ENCODE measurements around the gene KCNN4. TPM values are rescaled to one million over a fixed set of nuclear protein-coding genes. Genes with fewer than 3 reads are reported as not detected.

Gene KCNN4
- total RNA-seq, 1 donor = 7.2 TPM

DNA sequence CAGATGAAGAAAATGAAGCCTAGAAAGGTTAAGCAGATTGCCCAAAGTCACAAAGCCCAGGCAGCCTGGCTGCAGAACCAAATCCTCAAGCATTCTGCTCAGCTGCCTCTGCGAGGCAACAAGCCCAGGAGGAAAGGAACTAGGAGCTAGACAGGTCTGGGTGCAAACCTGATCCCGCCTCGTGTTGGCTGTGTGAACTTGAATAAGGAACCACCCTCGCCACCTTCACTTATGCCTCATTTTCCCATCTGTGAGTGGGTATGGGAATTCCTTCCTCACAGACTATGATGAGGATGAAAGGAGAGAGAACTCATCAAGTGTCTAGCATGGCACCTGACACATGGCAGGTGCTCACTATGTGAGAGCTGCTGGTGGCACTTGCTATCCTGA, 32.6 kb downstream of the KCNN4 start:
- no peak overlapping the region for H3K4me3 ChIP-seq (ENCODE audit: insufficient read depth, low read length)
- H3K9me3 ChIP-seq (ENCODE audit: low read depth, low read length) = no peaks in the 10 kb centered on the region
- no peak overlapping the region for H3K4me2 ChIP-seq (ENCODE audit: insufficient read depth, low read length)
- peaks cover 12% of the 10 kb centered on the region for H4K20me1 ChIP-seq (ENCODE audit: insufficient read depth, low read length)
- H3K4me1 ChIP-seq (ENCODE audit: insufficient read depth, low read length) = peaks cover 27% of the 10 kb centered on the region
- TF ChIP-seq, protein P1, sequence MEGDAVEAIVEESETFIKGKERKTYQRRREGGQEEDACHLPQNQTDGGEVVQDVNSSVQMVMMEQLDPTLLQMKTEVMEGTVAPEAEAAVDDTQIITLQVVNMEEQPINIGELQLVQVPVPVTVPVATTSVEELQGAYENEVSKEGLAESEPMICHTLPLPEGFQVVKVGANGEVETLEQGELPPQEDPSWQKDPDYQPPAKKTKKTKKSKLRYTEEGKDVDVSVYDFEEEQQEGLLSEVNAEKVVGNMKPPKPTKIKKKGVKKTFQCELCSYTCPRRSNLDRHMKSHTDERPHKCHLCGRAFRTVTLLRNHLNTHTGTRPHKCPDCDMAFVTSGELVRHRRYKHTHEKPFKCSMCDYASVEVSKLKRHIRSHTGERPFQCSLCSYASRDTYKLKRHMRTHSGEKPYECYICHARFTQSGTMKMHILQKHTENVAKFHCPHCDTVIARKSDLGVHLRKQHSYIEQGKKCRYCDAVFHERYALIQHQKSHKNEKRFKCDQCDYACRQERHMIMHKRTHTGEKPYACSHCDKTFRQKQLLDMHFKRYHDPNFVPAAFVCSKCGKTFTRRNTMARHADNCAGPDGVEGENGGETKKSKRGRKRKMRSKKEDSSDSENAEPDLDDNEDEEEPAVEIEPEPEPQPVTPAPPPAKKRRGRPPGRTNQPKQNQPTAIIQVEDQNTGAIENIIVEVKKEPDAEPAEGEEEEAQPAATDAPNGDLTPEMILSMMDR (IDR thresholded peaks at IDR 0.05; ENCODE audit: extremely low read depth, low read depth, low read length) = no peak
- H3K27me3 ChIP-seq (ENCODE audit: insufficient read depth, low read length) = no peaks in the 10 kb centered on the region
- peak; percentile 15 for DNase-seq (ENCODE audit: insufficient read length, low spot score, missing footprints)
- peaks cover 65% of the 10 kb centered on the region for H3K36me3 ChIP-seq (ENCODE audit: insufficient read depth, low read length)
- H3K79me2 ChIP-seq (ENCODE audit: insufficient read depth, low read length) = peaks cover 43% of the 10 kb centered on the region
- H3K27ac ChIP-seq (ENCODE audit: low read depth, low read length) = no peak overlapping the region
- H2AFZ ChIP-seq (ENCODE audit: low read length) = no peak overlapping the region

- H4K20me1 ChIP-seq (ENCODE audit: insufficient read depth, low read length) = peaks cover 12% of the 10 kb centered on the region
Measured at GRCh38 chr19:43747557-43748204, 33.1 kb downstream of the KCNN4 start.

GRCh38 chr19:43743059-43743458, 37.7 kb downstream of the KCNN4 start:
- TF ChIP-seq, protein P1 (IDR thresholded peaks at IDR 0.05; ENCODE audit: extremely low read depth, low read depth, low read length) = no peak
- Histone ChIP-seq H3K4me1 (ENCODE audit: insufficient read depth, low read length) (peaks cover 16% of the 10 kb centered on the region), H3K4me3 (ENCODE audit: insufficient read depth, low read length) (no peak overlapping the region), H4K20me1 (ENCODE audit: insufficient read depth, low read length) (peaks cover 2% of the 10 kb centered on the region), H3K79me2 (ENCODE audit: insufficient read depth, low read length) (peaks cover under 1% of the 10 kb centered on the region), H3K9me3 (ENCODE audit: low read depth, low read length) (no peaks in the 10 kb centered on the region), H3K27ac (ENCODE audit: low read depth, low read length) (peak overlapping the region; percentile 52), H2AFZ (ENCODE audit: low read length) (no peak overlapping the region), H3K4me2 (ENCODE audit: insufficient read depth, low read length) (peak overlapping the region; percentile 28), H3K36me3 (ENCODE audit: insufficient read depth, low read length) (peaks cover 82% of the 10 kb centered on the region), H3K27me3 (ENCODE audit: insufficient read depth, low read length) (no peaks in the 10 kb centered on the region)
- peak; percentile 85 for DNase-seq (ENCODE audit: insufficient read length, low spot score, missing footprints)

More at GRCh38 chr19:43747557-43748204, 33.1 kb downstream of the KCNN4 start:
- Histone ChIP-seq H3K4me1 (ENCODE audit: insufficient read depth, low read length) (peaks cover 27% of the 10 kb centered on the region), H2AFZ (ENCODE audit: low read length) (no peak overlapping the region), H3K27me3 (ENCODE audit: insufficient read depth, low read length) (no peaks in the 10 kb centered on the region), H3K4me3 (ENCODE audit: insufficient read depth, low read length) (no peak overlapping the region), H3K4me2 (ENCODE audit: insufficient read depth, low read length) (no peak overlapping the region), H3K79me2 (ENCODE audit: insufficient read depth, low read length) (peaks cover 43% of the 10 kb centered on the region), H3K27ac (ENCODE audit: low read depth, low read length) (no peak overlapping the region), H3K9me3 (ENCODE audit: low read depth, low read length) (no peaks in the 10 kb centered on the region), H3K36me3 (ENCODE audit: insufficient read depth, low read length) (peaks cover 65% of the 10 kb centered on the region)
- no peak for DNase-seq (ENCODE audit: insufficient read length, low spot score, missing footprints)
- TF ChIP-seq, protein P1 (IDR thresholded peaks at IDR 0.05; ENCODE audit: extremely low read depth, low read depth, low read length) = no peak

GRCh38 chr19:43741075-43741825, 39.5 kb downstream of the KCNN4 start:
- TF ChIP-seq, protein P1 (IDR thresholded peaks at IDR 0.05; ENCODE audit: extremely low read depth, low read depth, low read length) = no peak
- no peaks in the 10 kb centered on the region for H3K9me3 ChIP-seq (ENCODE audit: low read depth, low read length)
- no peak overlapping the region for H3K27ac ChIP-seq (ENCODE audit: low read depth, low read length)
- H3K36me3 ChIP-seq (ENCODE audit: insufficient read depth, low read length) = peaks cover 83% of the 10 kb centered on the region
- H3K4me1 ChIP-seq (ENCODE audit: insufficient read depth, low read length) = peaks cover 16% of the 10 kb centered on the region
- no peak overlapping the region for H3K4me3 ChIP-seq (ENCODE audit: insufficient read depth, low read length)
- H3K79me2 ChIP-seq (ENCODE audit: insufficient read depth, low read length) = no peaks in the 10 kb centered on the region
- H2AFZ ChIP-seq (ENCODE audit: low read length) = no peak overlapping the region
- H3K4me2 ChIP-seq (ENCODE audit: insufficient read depth, low read length) = no peak overlapping the region
- peaks cover 2% of the 10 kb centered on the region for H4K20me1 ChIP-seq (ENCODE audit: insufficient read depth, low read length)
- no peaks in the 10 kb centered on the region for H3K27me3 ChIP-seq (ENCODE audit: insufficient read depth, low read length)
- peak; percentile 66 for DNase-seq (ENCODE audit: insufficient read length, low spot score, missing footprints)

Data from osteoblast (primary cell).